ENCODE data around the gene DLGAP4.

DLGAP4 gene

GRCh38 chr20:36396340-36396739 is 90.2 kb downstream of the DLGAP4 start:
- Histone ChIP-seq H3K4me1 (ENCODE audit: insufficient read depth, low read length) (peaks cover 14% of the 10 kb centered on the region), H3K9ac (ENCODE audit: low read depth, low read length) (no peak overlapping the region), H3K9me3 (ENCODE audit: control insufficient read depth, insufficient read depth, low read length) (no peaks in the 10 kb centered on the region), H3K36me3 (ENCODE audit: insufficient read depth, low read length) (no peaks in the 10 kb centered on the region)

DNA sequence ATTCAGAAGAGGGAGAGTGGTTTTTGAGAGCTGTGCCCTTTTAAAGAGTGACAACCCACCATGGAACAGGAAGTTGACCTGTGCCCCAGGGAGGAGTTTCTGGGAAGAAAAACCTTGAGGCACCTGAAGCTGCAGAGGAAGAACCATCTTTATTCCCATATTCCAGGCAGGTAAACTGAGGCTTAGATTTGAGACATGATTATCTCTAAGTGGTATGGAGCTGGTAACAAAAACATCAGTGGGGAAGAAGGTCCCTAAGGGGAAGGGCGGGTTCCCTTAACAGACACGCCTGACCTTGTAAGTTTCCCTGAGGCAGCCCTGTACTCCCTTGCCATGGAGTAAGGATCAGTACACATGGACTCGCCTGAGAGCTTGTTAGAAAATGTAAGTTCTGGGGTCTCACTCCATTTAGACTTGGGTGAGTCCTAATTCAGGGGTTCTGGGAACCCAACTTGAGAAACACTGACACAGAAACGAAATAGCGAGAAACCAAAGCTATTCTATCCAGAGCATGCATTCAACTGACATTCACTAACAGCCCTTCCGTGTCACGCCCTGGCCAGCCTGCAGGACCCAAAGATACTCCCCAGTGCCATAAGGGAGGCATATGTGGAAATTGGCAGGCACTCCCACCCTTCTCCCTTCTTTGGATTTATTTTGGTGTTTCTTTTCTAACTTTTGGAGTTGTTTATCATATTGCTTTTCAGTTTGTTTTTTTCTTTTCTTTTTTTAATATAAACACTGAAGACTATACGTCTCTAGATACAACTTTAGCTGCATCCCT is 90.9 kb downstream of the DLGAP4 start:
- H3K9ac ChIP-seq (ENCODE audit: low read depth, low read length) = no peak overlapping the region
- peaks cover 12% of the 10 kb centered on the region for H3K4me1 ChIP-seq (ENCODE audit: insufficient read depth, low read length)
- no peaks in the 10 kb centered on the region for H3K36me3 ChIP-seq (ENCODE audit: insufficient read depth, low read length)
- H3K9me3 ChIP-seq (ENCODE audit: control insufficient read depth, insufficient read depth, low read length) = no peaks in the 10 kb centered on the region

GRCh38 chr20:36398515-36398914 is 92.4 kb downstream of the DLGAP4 start:
- peaks cover 6% of the 10 kb centered on the region for H3K4me1 ChIP-seq (ENCODE audit: insufficient read depth, low read length)
- no peak overlapping the region for H3K9ac ChIP-seq (ENCODE audit: low read depth, low read length)
- H3K9me3 ChIP-seq (ENCODE audit: control insufficient read depth, insufficient read depth, low read length) = no peaks in the 10 kb centered on the region
- no peaks in the 10 kb centered on the region for H3K36me3 ChIP-seq (ENCODE audit: insufficient read depth, low read length)

- Histone ChIP-seq H3K9ac (ENCODE audit: low read depth, low read length) (no peak overlapping the region), H3K9me3 (ENCODE audit: control insufficient read depth, insufficient read depth, low read length) (no peaks in the 10 kb centered on the region), H3K36me3 (ENCODE audit: insufficient read depth, low read length) (no peaks in the 10 kb centered on the region), H3K4me1 (ENCODE audit: insufficient read depth, low read length) (peaks cover 6% of the 10 kb centered on the region; the same call in 1 of the 2 replicates)
Observed at GRCh38 chr20:36399147-36399968, 93.2 kb downstream of the DLGAP4 start.

DNA sequence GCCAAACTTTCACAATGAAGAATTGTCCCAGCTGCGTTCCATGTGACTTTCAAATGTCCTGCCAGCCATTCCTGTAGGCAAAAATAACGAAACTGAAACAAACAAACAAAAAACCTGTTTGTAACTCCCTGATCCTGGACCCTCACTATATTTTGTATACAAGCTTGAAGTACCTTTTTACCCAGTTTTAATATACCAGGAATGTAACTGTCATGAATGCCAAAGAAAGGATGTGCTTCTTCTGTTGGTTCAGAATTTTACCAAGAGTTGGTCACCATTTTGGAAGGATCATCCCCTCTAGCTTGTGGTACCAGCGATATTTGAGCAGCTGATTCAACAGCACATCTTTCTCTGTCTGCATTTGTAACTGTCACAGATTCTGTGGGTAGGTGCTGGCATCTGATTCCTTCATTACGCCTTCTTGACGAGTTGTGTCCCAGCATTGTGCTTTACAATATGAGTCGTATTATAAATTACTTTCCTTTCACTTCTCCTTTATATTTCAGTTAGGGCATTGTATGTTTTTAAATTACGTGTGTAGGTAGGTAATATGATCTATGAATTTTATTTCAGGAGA is 93.9 kb downstream of the DLGAP4 start:
- Histone ChIP-seq H3K36me3 (ENCODE audit: insufficient read depth, low read length) (no peaks in the 10 kb centered on the region), H3K4me1 (ENCODE audit: insufficient read depth, low read length) (peaks cover 6% of the 10 kb centered on the region; the same call in 1 of the 2 replicates), H3K9me3 (ENCODE audit: control insufficient read depth, insufficient read depth, low read length) (no peaks in the 10 kb centered on the region), H3K9ac (ENCODE audit: low read depth, low read length) (no peak overlapping the region)

GRCh38 chr20:36400909-36401735 is 95.0 kb downstream of the DLGAP4 start:
- no peaks in the 10 kb centered on the region for H3K9me3 ChIP-seq (ENCODE audit: control insufficient read depth, insufficient read depth, low read length)
- peaks cover 6% of the 10 kb centered on the region; the same call in 1 of the 2 replicates for H3K4me1 ChIP-seq (ENCODE audit: insufficient read depth, low read length)
- no peak overlapping the region for H3K9ac ChIP-seq (ENCODE audit: low read depth, low read length)

GRCh38 chr20:36402708-36403107 is 96.6 kb downstream of the DLGAP4 start:
- Histone ChIP-seq H3K36me3 (ENCODE audit: insufficient read depth, low read length) (no peaks in the 10 kb centered on the region), H3K4me1 (ENCODE audit: insufficient read depth, low read length) (peaks cover 6% of the 10 kb centered on the region), H3K9ac (ENCODE audit: low read depth, low read length) (no peak overlapping the region), H3K9me3 (ENCODE audit: control insufficient read depth, insufficient read depth, low read length) (no peaks in the 10 kb centered on the region)

More at GRCh38 chr20:36400909-36401735, 95.0 kb downstream of the DLGAP4 start:
- H3K36me3 ChIP-seq (ENCODE audit: insufficient read depth, low read length) = no peaks in the 10 kb centered on the region

DNA sequence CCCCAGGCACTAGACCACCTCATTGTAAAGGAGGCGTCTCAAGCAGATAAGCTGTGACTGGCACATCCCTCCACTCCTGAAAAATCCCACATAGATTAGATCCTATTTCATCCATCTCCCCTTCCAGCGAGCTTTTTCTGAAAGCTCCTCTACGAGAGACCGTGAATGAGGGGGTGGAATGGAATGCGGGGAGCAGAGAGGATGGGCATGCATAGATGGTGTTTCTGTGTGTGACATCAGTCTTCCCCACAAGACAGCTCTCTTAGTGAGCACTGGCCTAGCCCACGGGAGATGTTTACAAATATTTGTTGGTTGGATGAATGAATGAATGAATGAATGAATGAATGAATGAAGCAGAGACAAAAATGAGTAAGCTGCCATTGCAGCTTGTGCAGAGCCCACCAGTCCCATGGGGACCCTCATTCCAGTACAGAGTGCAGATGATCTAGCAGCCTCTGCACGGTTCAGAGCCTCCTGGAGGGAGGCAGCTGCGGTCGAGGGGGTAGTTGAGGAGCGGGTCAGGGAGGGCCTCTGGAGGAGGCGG is 98.4 kb downstream of the DLGAP4 start:
- H3K9ac ChIP-seq (ENCODE audit: low read depth, low read length) = no peak overlapping the region
- no peaks in the 10 kb centered on the region for H3K9me3 ChIP-seq (ENCODE audit: control insufficient read depth, insufficient read depth, low read length)
- peaks cover 6% of the 10 kb centered on the region for H3K4me1 ChIP-seq (ENCODE audit: insufficient read depth, low read length)
- H3K36me3 ChIP-seq (ENCODE audit: insufficient read depth, low read length) = no peaks in the 10 kb centered on the region

DNA sequence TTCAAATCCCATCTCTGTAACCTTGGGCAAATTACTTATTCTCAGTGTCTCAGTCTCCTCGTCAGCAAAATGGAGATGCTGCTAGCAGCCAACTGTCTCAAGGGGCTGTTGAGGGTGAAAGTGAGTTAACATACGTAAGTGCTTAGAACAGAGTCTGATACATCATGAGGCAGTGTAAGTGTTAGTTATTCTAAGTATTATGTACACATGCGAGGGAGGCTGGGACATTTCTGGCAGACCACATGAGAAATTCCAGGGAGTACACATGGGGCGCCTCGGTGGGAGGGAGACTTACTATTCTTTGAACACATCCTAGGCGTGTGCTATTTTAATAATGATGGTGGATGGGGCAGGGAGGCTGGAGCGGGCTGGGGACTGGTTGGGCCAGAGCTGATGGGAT is 99.1 kb downstream of the DLGAP4 start:
- Histone ChIP-seq H3K36me3 (ENCODE audit: insufficient read depth, low read length) (no peaks in the 10 kb centered on the region), H3K9me3 (ENCODE audit: control insufficient read depth, insufficient read depth, low read length) (no peaks in the 10 kb centered on the region), H3K9ac (ENCODE audit: low read depth, low read length) (no peak overlapping the region), H3K4me1 (ENCODE audit: insufficient read depth, low read length) (peaks cover 6% of the 10 kb centered on the region)

DNA sequence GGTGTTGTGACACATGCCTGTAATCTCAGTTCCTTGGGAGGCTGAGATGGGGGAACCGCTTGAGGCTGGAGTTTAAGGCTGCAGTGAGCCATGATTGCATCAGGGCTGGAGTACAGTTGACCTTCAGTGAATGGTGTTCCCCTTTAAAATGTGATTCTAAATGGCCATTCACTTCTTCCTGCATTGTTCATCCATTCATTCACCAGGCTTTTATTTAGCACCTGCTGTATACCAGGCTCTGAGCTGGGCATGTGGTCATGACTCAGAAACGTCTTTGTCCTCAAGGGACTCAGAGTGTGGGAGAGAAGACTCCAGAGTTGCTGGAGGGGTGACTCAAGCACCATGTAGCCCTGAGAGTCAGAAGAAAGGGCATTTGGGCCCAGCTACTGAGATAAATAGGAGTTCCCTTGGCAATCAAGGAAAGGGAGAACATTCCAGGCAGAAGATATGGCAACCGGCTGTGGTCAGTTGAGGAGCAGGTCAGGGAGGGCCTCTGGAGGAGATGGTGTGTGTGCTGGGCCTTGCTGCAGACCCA is 101.1 kb downstream of the DLGAP4 start:
- Histone ChIP-seq H3K9ac (ENCODE audit: low read depth, low read length) (no peak overlapping the region), H3K9me3 (ENCODE audit: control insufficient read depth, insufficient read depth, low read length) (no peaks in the 10 kb centered on the region), H3K4me1 (ENCODE audit: insufficient read depth, low read length) (no peaks in the 10 kb centered on the region; the same call in 1 of the 2 replicates), H3K36me3 (ENCODE audit: insufficient read depth, low read length) (no peaks in the 10 kb centered on the region)

GRCh38 chr20:36408219-36408618 is 102.1 kb downstream of the DLGAP4 start:
- H3K36me3 ChIP-seq (ENCODE audit: insufficient read depth, low read length) = no peaks in the 10 kb centered on the region
- no peaks in the 10 kb centered on the region; the same call in 1 of the 2 replicates for H3K4me1 ChIP-seq (ENCODE audit: insufficient read depth, low read length)
- no peak overlapping the region for H3K9ac ChIP-seq (ENCODE audit: low read depth, low read length)
- H3K9me3 ChIP-seq (ENCODE audit: control insufficient read depth, insufficient read depth, low read length) = no peaks in the 10 kb centered on the region

DNA sequence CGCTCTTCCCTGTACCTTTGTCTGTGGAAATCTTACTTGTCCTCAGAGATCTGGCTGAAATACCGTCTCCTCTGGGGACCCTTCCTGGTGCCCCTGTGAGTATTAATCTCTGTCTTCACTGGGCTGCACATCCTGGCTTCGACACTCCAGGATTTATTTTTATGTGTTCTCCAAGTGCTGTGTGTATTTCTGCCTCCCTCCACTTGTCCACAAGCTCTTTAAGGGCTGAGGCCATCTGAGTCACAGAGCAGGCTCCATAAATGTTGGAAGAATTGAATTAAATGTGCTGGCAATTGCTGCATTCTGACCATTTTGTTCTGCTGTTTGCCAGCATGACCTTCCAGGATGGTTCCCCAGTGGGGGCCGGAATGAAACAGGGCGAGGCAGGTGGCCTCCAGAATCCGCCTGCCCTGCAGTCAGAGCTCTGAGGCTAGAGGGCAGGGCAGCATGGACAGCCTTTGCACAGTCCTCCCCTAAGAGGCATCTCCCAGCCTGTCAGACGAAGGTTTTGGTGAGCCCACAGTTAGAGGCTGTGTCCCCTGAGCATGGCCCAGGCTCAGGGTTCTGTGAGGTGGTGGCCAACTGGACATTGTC is 105.8 kb downstream of the DLGAP4 start:
- H3K9me3 ChIP-seq (ENCODE audit: control insufficient read depth, insufficient read depth, low read length) = no peaks in the 10 kb centered on the region
- H3K4me1 ChIP-seq (ENCODE audit: insufficient read depth, low read length) = no peaks in the 10 kb centered on the region
- no peaks in the 10 kb centered on the region for H3K36me3 ChIP-seq (ENCODE audit: insufficient read depth, low read length)
- no peak overlapping the region for H3K9ac ChIP-seq (ENCODE audit: low read depth, low read length)

GRCh38 chr20:36415475-36416002 is 109.4 kb downstream of the DLGAP4 start:
- no peaks in the 10 kb centered on the region for H3K36me3 ChIP-seq (ENCODE audit: insufficient read depth, low read length)
- H3K9me3 ChIP-seq (ENCODE audit: control insufficient read depth, insufficient read depth, low read length) = no peaks in the 10 kb centered on the region

More at GRCh38 chr20:36415475-36416002, 109.4 kb downstream of the DLGAP4 start:
- Histone ChIP-seq H3K4me1 (ENCODE audit: insufficient read depth, low read length) (no peaks in the 10 kb centered on the region), H3K9ac (ENCODE audit: low read depth, low read length) (no peak overlapping the region)

All from ES-I3 (cell line).